ENCODE results near the gene ICAM4. TPM values are rescaled to one million over a fixed set of nuclear protein-coding genes. Genes with fewer than 3 reads are reported as not detected.
A peak's percentile ranks its signal among the peaks of the same experiment; 100 is the strongest.

Gene ICAM4
- total and polyA plus RNA-seq, 2 of the 13 experiments (the other 11 are each of a cell fraction or from before 2014, with no cell fraction given): 2.9 to 4.0 TPM

DNA sequence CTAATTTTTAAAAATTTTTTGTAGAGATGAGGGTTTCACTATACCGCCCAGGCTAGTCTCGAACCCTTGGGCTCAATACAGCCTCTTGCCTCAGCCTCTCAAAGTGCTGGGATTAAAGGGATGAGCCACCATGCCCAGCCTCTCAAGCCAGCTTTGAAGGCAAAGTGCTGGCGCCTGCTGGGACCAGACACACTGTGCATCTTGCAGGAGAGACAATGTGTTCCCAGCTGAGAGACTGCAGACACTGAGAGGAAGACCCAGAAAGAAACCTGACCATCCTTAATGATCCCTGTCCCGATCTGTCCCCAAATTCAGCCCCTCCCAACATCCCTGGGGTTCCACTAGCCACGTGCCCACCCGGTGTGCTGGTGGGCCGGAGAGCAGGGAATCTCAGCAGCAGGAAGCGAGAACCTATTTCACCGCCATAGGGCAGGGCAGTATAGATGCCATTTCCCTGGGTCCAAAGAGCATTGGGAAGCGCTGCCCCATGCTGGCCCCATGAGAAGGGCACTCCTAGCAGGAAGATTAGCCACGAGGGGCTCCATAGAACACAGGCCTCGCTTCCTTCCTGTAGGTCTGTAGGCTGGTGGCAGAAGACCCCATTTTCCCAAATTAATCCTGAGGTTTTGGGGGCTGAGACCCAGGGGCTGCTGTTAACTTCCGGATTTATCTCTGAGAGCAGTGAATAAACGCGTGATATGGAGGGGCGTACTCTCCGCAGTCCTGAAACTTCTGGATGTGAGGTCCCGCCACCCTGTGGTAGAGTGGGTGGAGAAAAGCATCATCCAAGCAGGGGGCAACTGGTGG, 45.6 kb downstream of the ICAM4 start:
- Histone ChIP-seq H3K4me2 (ENCODE audit: low read depth, low read length) (peak overlapping the region; percentile 81), H3K9me3 (ENCODE audit: low read length) (no peaks in the 10 kb centered on the region), H3K79me2 (ENCODE audit: insufficient read depth, low read length) (peaks cover 37% of the 10 kb centered on the region), H2AFZ (ENCODE audit: low read length) (no peak overlapping the region), H3K9ac (ENCODE audit: insufficient read depth, low read depth, low read length) (peak overlapping the region; percentile 96), H3K27ac (ENCODE audit: extremely low read length, insufficient read depth, low read length) (peak overlapping the region; percentile 95), H3K4me1 (ENCODE audit: insufficient read depth, low read length) (peaks cover 29% of the 10 kb centered on the region), H4K20me1 (ENCODE audit: insufficient read depth, low read length) (peaks cover 15% of the 10 kb centered on the region; the same call in 1 of the 2 replicates), H3K4me3 (replicated peaks in 1 of 3; ENCODE audit: insufficient read depth in 1 of 3, low read depth in 2 of 3, low read length in 3 of 3) (peak overlapping the region; percentile 77 to 89 (median 86)), H3K36me3 (replicated peaks in 1 of 2; ENCODE audit: control insufficient read depth in 1 of 2, insufficient read depth in 2 of 2, low read length in 2 of 2) (peaks cover 25 to 36% of the 10 kb centered on the region in 2 experiments), H3K27me3 (ENCODE audit: control insufficient read depth in 1 of 2, insufficient read depth in 2 of 2, low read length in 2 of 2) (no peaks in the 10 kb centered on the region; a peak in 1 of 5 replicates)
- in situ Hi-C loops (cut with HindIII; ENCODE audit: extremely low pct_ligation_motif_present, low pct_unique_long_range_greater_than_20kb): no loop called here
- FAIRE-seq: no peak
- intact Hi-C loops (cut with micrococcal nuclease; ENCODE audit: unreplicated experiment): loop anchor here (2.0 kb wide), 1 partner anchor 40 kb away; no protein-coding TSS in a partner anchor
- ChIA-PET POLR2A (interaction anchor here (0.7 to 6.9 kb wide), 14 partner anchors 8 to 81 kb away, joined by 3 to 79 read pairs (median 8); partner anchors contain the start of genes FDX2, ICAM1, ICAM4 and ICAM5), CTCF (ENCODE audit: low intra/inter-chr PET ratio, low total read pairs) (no interaction called here)
- ATAC-seq: peak; percentile 35
- BruUV-seq (replicated peaks): TSS peak; percentile 69
- 82% methylated on average over 3 of the region's 18 CpGs for WGBS (ENCODE audit: low lambda C conversion rate)
- DNase-seq (ENCODE audit: low spot score): peak; percentile 71
- peak; percentile 46 for TF ChIP-seq GATAD2A (CRISPR knock-in tag; IDR thresholded peaks at IDR 0.05)
- TF ChIP-seq HNF4G (IDR thresholded peaks at IDR 0.05; ENCODE audit: borderline replicate concordance, low read depth, low read length): peak; percentile 63; the same call in 1 of the 2 replicates
- no peak for TF ChIP-seq HNF4G (CRISPR knock-in tag; IDR thresholded peaks at IDR 0.05; ENCODE audit: borderline replicate concordance, low read depth)
- TF ChIP-seq, protein P1, sequence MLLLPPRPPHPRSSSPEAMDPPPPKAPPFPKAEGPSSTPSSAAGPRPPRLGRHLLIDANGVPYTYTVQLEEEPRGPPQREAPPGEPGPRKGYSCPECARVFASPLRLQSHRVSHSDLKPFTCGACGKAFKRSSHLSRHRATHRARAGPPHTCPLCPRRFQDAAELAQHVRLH (CRISPR knock-in tag; IDR thresholded peaks at IDR 0.05; ENCODE audit: borderline replicate concordance, low read depth): 0 out of 2 replicates have a peak, but pooled peaks have one; percentile 23
- TF ChIP-seq POLR2AphosphoS5 (IDR thresholded peaks at IDR 0.05; ENCODE audit: low read depth, low read length): peak; percentile 27; the same call in 1 of the 2 replicates
- TF ChIP-seq ZNF841 (CRISPR knock-in tag; IDR thresholded peaks at IDR 0.05; ENCODE audit: borderline replicate concordance): no peak
- TF ChIP-seq ZBTB7A (CRISPR knock-in tag; IDR thresholded peaks at IDR 0.05): peak; percentile 31; the same call in 1 of the 2 replicates
- no peak for TF ChIP-seq JDP2 (CRISPR knock-in tag; IDR thresholded peaks at IDR 0.05; ENCODE audit: borderline replicate concordance)
- TF ChIP-seq, protein P2, sequence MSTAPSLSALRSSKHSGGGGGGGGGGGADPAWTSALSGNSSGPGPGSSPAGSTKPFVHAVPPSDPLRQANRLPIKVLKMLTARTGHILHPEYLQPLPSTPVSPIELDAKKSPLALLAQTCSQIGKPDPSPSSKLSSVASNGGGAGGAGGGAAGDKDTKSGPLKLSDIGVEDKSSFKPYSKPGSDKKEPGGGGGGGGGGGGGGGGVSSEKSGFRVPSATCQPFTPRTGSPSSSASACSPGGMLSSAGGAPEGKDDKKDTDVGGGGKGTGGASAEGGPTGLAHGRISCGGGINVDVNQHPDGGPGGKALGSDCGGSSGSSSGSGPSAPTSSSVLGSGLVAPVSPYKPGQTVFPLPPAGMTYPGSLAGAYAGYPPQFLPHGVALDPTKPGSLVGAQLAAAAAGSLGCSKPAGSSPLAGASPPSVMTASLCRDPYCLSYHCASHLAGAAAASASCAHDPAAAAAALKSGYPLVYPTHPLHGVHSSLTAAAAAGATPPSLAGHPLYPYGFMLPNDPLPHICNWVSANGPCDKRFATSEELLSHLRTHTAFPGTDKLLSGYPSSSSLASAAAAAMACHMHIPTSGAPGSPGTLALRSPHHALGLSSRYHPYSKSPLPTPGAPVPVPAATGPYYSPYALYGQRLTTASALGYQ (CRISPR knock-in tag; IDR thresholded peaks at IDR 0.05): no peak
- TF ChIP-seq, protein P3, sequence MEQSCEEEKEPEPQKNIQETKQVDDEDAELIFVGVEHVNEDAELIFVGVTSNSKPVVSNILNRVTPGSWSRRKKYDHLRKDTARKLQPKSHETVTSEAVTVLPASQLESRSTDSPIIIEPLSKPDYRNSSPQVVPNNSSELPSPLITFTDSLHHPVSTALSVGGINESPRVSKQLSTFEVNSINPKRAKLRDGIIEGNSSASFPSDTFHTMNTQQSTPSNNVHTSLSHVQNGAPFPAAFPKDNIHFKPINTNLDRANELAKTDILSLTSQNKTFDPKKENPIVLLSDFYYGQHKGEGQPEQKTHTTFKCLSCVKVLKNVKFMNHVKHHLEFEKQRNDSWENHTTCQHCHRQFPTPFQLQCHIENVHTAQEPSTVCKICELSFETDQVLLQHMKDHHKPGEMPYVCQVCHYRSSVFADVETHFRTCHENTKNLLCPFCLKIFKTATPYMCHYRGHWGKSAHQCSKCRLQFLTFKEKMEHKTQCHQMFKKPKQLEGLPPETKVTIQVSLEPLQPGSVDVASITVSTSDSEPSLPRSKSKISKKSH (CRISPR knock-in tag; IDR thresholded peaks at IDR 0.05; ENCODE audit: borderline replicate concordance): no peak
- TF ChIP-seq, protein P4, sequence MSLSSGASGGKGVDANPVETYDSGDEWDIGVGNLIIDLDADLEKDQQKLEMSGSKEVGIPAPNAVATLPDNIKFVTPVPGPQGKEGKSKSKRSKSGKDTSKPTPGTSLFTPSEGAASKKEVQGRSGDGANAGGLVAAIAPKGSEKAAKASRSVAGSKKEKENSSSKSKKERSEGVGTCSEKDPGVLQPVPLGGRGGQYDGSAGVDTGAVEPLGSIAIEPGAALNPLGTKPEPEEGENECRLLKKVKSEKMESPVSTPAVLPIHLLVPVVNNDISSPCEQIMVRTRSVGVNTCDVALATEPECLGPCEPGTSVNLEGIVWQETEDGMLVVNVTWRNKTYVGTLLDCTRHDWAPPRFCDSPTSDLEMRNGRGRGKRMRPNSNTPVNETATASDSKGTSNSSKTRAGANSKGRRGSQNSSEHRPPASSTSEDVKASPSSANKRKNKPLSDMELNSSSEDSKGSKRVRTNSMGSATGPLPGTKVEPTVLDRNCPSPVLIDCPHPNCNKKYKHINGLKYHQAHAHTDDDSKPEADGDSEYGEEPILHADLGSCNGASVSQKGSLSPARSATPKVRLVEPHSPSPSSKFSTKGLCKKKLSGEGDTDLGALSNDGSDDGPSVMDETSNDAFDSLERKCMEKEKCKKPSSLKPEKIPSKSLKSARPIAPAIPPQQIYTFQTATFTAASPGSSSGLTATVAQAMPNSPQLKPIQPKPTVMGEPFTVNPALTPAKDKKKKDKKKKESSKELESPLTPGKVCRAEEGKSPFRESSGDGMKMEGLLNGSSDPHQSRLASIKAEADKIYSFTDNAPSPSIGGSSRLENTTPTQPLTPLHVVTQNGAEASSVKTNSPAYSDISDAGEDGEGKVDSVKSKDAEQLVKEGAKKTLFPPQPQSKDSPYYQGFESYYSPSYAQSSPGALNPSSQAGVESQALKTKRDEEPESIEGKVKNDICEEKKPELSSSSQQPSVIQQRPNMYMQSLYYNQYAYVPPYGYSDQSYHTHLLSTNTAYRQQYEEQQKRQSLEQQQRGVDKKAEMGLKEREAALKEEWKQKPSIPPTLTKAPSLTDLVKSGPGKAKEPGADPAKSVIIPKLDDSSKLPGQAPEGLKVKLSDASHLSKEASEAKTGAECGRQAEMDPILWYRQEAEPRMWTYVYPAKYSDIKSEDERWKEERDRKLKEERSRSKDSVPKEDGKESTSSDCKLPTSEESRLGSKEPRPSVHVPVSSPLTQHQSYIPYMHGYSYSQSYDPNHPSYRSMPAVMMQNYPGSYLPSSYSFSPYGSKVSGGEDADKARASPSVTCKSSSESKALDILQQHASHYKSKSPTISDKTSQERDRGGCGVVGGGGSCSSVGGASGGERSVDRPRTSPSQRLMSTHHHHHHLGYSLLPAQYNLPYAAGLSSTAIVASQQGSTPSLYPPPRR (CRISPR knock-in tag; IDR thresholded peaks at IDR 0.05; ENCODE audit: borderline replicate concordance): 0 out of 2 replicates have a peak, but pooled peaks have one; percentile 40
- TF ChIP-seq SIN3A (IDR thresholded peaks at IDR 0.05; ENCODE audit: borderline replicate concordance, low read depth, low read length): peak; percentile 71
- TF ChIP-seq HOXA3 (CRISPR knock-in tag; IDR thresholded peaks at IDR 0.05): peak; percentile 32
